Inferior parietal cortex (tissue), 1 donor: ENCODE data around the gene MTSS2.

ENCODE experiments used
- DNase-seq: peaks from one replicate; pipeline ENCODE4 v3.0.0-alpha.2; 2016; ENCODE audit errors: extremely low spot score

The MTSS2 gene

DNA sequence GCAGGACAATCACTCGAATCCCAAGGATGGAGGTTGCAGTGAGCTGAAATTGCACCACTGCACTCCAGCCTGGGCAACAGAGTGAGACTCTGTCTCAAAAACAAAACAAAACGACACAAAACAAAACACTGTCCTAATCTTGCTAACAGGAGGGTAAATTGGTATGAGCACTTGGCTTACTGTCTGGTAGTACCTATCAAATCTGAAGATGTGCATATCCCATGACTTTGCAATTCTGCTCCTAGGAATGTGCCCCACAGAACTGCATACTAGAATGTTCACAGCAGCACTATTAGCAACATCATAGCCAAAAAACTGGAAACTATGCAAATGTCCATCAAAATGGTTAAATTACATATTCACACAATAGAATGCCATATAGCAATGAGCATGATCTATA is 15.7 kb downstream of the MTSS2 start:
- no peak for DNase-seq

GRCh38 chr16:70665806-70666735 is 19.8 kb downstream of the MTSS2 start:
- no peak for DNase-seq

GRCh38 chr16:70665113-70665694 is 20.6 kb downstream of the MTSS2 start:
- no peak for DNase-seq

DNA sequence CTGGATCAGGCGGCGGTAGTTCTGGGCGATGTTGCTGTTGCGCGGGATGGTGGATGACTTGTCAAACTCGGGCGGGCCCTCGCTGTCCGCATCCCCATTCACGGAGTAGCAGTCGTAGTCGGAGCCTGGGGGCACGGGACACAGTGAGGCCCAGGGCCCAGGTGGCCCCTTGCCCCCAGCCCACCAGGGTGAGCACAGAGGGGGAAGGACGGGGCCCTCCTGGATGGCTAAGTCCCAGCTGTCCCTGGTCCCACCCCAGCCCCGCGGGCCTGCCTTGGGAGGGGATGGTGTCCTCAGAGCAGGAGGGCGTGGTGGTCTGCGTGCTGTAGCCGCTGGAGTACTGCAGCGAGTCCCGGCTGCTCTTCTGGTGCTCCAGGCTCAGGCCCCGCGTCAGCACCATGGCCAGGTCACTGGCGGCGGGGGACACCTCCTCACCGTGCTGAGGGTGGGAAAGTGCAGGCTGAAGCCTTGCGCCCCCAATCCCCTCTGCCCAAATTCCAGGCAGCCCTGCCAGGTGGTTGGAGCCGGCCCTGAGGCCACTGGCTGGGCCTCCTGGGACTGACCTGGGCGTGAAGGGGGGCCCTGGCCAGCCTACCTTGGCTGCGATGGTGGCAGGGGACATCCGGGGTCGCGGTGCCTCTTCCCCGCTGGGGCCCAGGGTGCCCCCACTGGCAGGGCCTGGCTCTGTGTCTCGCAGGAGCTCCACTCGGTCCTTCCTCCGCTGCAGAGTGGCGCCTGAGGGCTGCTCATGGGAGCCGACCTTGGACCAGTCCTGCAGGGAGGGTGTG is 21.3 kb downstream of the MTSS2 start:
- DNase-seq: no peak

DNA sequence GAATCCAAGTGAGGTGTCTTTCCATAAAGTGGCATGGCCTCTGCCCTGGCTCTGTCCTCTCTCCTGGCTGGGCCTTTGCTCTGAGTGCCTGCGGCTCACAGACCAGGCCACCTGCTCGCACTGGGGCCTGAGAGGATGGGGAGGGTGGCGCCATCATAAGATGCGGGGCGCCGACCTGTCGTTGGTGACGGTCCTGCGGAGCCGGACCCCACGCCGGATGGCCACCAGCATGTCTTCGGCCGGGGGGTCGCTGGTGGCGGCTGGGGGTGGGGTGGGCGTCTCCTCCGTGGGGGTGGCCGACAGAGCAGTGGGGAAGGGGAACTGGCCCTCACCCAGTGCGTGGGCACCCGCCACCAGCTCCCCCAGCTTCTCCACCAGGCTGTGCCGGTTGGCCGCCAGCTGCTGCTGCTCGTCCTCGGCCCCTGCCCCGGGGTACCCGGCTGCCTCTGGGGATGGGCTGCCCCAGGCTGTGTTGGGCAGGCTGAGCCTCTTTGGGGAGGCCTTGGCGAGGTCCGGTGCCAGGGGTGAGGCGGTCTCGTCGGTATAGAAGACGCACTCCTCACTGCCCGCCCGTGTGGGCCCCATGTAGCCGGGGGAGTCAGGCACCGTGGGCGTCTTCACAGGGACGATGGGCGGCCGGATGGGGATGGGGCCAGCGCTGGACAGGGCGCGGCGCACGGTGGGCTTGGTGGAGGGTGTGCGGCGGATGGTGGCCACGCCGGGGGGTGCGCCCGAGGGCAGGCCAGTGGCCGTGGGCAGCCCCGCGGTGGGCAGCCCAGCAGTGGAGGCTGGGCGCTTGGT is 22.1 kb downstream of the MTSS2 start:
- DNase-seq: no peak

DNA sequence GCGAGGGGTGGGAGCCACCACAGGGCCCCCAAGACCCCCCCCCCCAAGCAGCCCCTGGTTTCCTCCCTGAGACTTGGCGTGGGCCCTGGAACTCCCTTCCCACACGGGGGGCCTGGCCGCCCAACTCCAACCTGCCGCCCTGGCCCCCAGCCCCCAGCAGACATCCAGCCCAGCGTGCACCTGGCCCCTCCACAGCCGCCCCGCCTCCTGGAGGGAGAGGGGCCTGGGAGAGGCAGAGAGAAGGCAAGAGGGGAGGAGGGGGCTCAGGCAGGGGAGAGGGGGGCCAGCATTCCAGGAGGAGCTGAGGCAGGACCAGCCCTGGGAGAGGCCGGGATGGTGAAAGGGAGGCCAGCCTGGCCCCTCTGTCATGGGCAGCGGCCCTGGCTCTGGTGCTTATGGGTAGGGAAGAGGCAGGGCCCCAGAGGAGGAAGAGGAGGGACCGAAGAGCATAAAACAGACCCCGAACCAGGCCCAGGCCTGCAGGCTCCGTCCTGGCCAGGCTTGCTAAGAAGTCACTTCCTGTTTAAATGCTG is 22.8 kb downstream of the MTSS2 start:
- no peak for DNase-seq

DNA sequence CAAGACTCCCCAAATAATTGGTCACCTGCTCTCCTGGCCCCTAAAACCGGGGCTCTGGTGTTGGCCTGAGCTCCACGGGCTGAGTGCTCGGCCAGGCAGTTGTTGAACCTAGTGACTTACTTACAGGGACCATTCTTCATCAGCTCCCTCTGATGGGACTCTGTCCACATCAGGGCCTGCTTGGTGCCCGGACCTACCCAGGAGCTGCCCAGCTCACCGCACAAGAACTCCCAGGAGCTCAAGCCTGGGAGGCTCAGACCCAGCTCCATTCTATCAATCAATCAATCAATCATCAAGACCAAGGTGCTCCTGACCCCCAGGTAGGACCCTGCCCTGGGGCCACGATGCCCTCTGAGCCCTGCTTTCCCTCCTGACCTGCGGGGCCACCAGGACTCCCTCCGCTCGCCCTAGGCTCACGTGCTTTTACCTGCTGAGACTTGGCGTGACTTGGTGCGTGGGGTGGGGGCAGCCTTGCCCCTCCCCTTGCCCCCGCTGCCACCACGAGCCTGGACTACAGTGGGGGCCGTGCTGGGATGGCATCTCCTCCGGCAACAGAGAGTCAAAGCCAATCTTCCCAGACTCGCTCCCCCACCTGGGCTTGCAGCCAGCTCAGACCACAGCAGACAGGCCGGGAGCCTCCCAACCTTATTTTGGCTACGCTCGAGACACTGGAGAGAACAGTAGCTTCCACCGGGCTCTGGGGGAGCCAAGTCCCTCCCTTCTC is 23.8 kb downstream of the MTSS2 start:
- no peak for DNase-seq

GRCh38 chr16:70661534-70661917 is 24.3 kb downstream of the MTSS2 start:
- DNase-seq: no peak

- no peak for DNase-seq
Observed at GRCh38 chr16:70660672-70661350, 25.0 kb downstream of the MTSS2 start.

DNA sequence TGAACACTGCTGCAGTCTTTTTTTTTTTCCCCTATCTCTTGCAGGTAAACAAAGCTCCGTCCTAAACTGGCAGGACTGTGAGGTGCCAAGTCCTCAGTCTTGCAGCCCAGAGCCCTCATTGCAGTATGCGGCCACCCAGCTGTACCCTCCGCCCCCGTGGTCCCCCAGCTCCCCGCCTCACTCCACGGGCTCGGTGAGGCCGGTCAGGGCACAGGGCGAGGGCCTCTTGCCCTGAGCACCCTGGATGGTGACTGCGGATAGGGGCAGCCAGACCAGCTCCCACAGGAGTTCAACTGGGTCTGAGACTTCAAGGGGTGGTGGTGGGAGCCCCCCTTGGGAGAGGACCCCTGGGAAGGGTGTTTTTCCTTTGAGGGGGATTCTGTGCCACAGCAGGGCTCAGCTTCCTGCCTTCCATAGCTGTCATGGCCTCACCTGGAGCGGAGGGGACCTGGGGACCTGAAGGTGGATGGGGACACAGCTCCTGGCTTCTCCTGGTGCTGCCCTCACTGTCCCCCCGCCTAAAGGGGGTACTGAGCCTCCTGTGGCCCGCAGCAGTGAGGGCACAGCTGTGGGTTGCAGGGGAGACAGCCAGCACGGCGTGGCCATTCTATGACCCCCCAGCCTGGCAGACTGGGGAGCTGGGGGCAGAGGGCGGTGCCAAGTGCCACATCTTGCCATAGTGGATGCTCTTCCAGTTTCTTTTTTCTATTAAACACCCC is 25.7 kb downstream of the MTSS2 start:
- DNase-seq: no peak

DNA sequence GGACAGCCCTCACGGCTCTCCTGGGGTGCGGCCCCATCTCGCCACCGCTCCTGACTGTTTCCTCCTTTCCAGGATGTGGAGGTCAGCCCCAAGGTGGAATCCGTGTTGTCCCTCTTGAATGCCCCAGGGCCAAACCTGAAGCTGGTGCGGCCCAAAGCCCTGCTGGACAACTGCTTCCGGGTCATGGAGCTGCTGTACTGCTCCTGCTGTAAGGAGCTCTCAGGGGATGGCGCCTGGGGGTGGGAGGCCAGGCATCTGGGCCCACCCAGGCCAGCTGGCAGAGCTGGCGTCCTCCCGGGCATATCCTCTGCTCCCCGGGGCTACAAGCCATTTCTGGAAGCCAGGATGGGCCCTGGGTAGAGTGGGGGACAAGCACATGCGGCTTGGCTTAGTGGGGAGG is 26.3 kb downstream of the MTSS2 start:
- no peak for DNase-seq

- no peak for DNase-seq
Observed at GRCh38 chr16:70658921-70659320, 26.9 kb downstream of the MTSS2 start.

- DNase-seq: no peak
Observed at GRCh38 chr16:70657956-70658355, 27.9 kb downstream of the MTSS2 start.

- no peak for DNase-seq
Observed at GRCh38 chr16:70656712-70657263, 29.1 kb downstream of the MTSS2 start.

GRCh38 chr16:70656065-70656711 is 29.7 kb downstream of the MTSS2 start:
- no peak for DNase-seq

DNA sequence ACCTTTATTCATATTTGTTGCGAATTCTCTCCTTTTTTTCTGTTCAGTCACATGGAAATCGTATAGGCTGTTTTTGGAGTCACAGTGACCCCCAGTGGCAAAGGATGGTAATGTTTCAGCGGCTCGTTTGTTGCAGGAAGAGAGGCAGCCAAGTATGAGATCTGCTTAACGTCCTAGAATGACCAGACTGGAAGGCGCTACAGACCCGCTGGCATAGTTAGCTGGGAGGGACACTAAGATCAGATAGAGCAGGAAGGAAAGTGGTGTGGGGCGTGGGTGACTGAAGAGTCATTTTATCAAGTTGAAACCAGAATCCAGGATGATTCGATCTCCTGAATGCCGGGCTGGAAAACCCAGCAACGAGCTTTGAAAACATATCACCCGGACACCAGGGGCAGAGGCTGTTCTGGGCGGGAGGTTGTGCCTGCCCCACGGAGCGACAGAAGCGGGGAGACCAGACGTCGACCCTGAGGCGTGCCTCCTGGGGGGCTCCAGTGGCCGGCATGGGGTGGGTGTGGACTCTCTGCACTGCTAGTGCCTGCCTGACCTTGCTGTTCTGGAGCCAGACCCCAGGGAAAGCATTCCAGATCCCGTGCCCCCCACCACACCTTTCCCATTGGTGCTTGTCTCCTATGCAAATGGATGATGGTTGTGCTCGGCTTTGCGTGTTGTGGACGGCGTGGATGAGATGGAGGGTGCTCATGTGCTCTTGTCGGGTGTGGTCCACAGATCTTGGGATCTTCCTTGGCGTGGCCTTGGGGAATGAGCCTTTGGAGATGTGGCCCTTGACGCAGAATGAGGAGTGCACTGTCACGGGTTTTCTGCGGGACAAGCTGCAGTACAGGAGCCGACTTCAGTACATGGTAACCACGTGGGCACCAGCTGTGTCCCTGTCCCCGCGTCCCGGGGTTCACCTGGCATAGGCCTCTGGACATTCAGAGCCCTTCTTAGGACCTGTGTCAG is 31.8 kb downstream of the MTSS2 start:
- DNase-seq: peak; percentile 95

DNA sequence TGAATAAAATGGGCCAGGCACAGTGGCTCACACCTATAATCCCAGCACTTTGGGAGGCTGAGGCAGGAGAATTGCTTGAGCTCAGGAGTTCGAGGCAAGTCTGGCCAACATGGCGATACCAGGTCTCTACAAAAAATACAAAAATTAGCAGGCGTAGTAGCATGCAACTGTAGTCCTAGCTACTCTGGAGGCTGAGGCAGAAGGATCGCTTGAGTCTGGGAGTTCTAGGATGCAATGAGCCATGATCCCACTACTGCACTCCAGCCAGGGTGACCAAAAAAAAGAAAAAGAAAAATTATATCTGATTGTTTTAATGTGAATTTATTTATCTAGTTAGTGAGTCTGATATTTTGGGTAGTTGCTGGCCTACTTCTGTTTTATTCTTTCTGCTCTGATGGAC is 32.4 kb downstream of the MTSS2 start:
- DNase-seq: no peak

DNA sequence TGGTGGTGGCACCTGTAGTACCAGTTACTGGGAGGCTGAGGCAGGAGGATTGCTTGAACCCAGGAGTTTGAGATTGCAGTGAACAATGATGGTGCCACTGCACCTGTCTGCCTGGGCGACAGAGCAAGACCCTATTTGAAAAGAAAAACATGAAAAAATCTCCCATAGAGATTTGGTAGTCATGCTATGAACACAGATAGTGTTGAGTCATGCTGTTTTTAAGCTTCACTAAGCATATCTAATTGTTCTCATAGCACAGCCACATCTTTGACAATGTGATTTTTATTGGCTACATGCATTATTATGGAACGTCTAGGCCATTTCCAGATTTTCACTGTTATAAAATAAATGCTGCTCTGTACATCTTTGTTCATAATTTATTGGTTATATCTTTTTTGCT is 33.5 kb downstream of the MTSS2 start:
- no peak for DNase-seq
